Left kidney (tissue), 2 donors: ENCODE results near the gene PAQR4. TPM values are rescaled to one million over a fixed set of nuclear protein-coding genes. Genes with fewer than 3 reads are reported as not detected.

Source experiments
- DNase-seq: peaks from one replicate; pipeline ENCODE4 v3.0.0-alpha.2; 2013
- polyA plus RNA-seq: library from polyadenylated mRNA; unstranded; fragments of 120-200 nt; gene quantifications from one replicate; pipeline ENCODE4 v1.2.1, GENCODE V29; 2013; ENCODE audit not compliant: insufficient read length

PAQR4 gene
- polyA plus RNA-seq, 1 donor: 9.6 TPM

- no peak for DNase-seq
These were observed 52.5 kb downstream of the PAQR4 start for GRCh38 chr16:3021449-3022207.

- DNase-seq: peak; percentile 82
These were observed 53.1 kb downstream of the PAQR4 start for GRCh38 chr16:3022208-3022683.

- DNase-seq: no peak
These were observed 53.7 kb downstream of the PAQR4 start for GRCh38 chr16:3022684-3023414.

Other genes starting within 250 kb of the PAQR4 start
- 1.3 TPM for gene PRSS27, start 249.1 kb upstream of the PAQR4 start, polyA plus RNA-seq
- 820 TPM for gene SRRM2, start 216.7 kb upstream of the PAQR4 start, polyA plus RNA-seq
- gene ELOB, start 192.1 kb upstream of the PAQR4 start, polyA plus RNA-seq: 182 TPM
- gene PRSS33, start 181.8 kb upstream of the PAQR4 start, polyA plus RNA-seq: 0.20 TPM
- not detected for gene PRSS41, start 170.9 kb upstream of the PAQR4 start, polyA plus RNA-seq
- 0.22 TPM for gene PRSS21, start 152.1 kb upstream of the PAQR4 start, polyA plus RNA-seq
- gene ZG16B, start 139.0 kb upstream of the PAQR4 start, polyA plus RNA-seq: 0.48 TPM
- gene PRSS22, start 111.2 kb upstream of the PAQR4 start, polyA plus RNA-seq: 8.2 TPM
- 15.2 TPM for gene FLYWCH2, start 86.1 kb upstream of the PAQR4 start, polyA plus RNA-seq
- 16.4 TPM for gene FLYWCH1, start 57.4 kb upstream of the PAQR4 start, polyA plus RNA-seq
- gene KREMEN2, start 5.1 kb upstream of the PAQR4 start, polyA plus RNA-seq: 1.4 TPM
- 22.0 TPM for gene PKMYT1, start 11.1 kb downstream of the PAQR4 start, polyA plus RNA-seq
- 2.0 TPM for gene CLDN9, start 43.6 kb downstream of the PAQR4 start, polyA plus RNA-seq
- gene CLDN6, start 48.8 kb downstream of the PAQR4 start, polyA plus RNA-seq: 29.6 TPM
- 6.7 TPM for gene TNFRSF12A, start 51.0 kb downstream of the PAQR4 start, polyA plus RNA-seq
- 56.2 TPM for gene HCFC1R1, start 54.6 kb downstream of the PAQR4 start, polyA plus RNA-seq
- 29.5 TPM for gene THOC6, start 54.7 kb downstream of the PAQR4 start, polyA plus RNA-seq
- 2.6 TPM for gene BICDL2, start 67.6 kb downstream of the PAQR4 start, polyA plus RNA-seq
- 1.7 TPM for gene MMP25, start 77.2 kb downstream of the PAQR4 start, polyA plus RNA-seq
- 23.4 TPM for gene IL32, start 96.3 kb downstream of the PAQR4 start, polyA plus RNA-seq
- gene ZSCAN10, start 129.9 kb downstream of the PAQR4 start, polyA plus RNA-seq: 0.10 TPM
- gene ZNF205, start 143.2 kb downstream of the PAQR4 start, polyA plus RNA-seq: 15.2 TPM
- gene ZNF213, start 165.7 kb downstream of the PAQR4 start, polyA plus RNA-seq: 13.2 TPM
- gene OR1F1, start 218.9 kb downstream of the PAQR4 start, polyA plus RNA-seq: not detected